ENCODE data around the gene CD200R1. TPM values are rescaled to one million over a fixed set of nuclear protein-coding genes. Genes with fewer than 3 reads are reported as not detected.
A peak's percentile ranks its signal among the peaks of the same experiment; 100 is the strongest.

Gene CD200R1, protein sequence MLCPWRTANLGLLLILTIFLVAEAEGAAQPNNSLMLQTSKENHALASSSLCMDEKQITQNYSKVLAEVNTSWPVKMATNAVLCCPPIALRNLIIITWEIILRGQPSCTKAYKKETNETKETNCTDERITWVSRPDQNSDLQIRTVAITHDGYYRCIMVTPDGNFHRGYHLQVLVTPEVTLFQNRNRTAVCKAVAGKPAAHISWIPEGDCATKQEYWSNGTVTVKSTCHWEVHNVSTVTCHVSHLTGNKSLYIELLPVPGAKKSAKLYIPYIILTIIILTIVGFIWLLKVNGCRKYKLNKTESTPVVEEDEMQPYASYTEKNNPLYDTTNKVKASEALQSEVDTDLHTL
- total RNA-seq (7.8 TPM), polyA plus RNA-seq (2.5 TPM)
- long read RNA-seq, donor 1: 0 reads
- long read RNA-seq, donor 2: 0 reads
- long read RNA-seq, donor 3, partial matches to known transcripts: 0 of 1 reads
- long read RNA-seq, donor 3, other reads (novel, unspliced or antisense): 0 of 1 reads
- long read RNA-seq, donor 4: 0 reads
- long read RNA-seq, donor 5, partial matches to known transcripts: 0 of 4 reads
- long read RNA-seq, donor 5, other reads (novel, unspliced or antisense): 0 of 4 reads
- long read RNA-seq, donor 6, partial matches to known transcripts: 0 of 1 reads
- long read RNA-seq, donor 6, other reads (novel, unspliced or antisense): 0 of 1 reads
- long read RNA-seq, donor 7, partial matches to known transcripts: 0 of 2 reads
- long read RNA-seq, donor 7, other reads (novel, unspliced or antisense): 0 of 2 reads
- long read RNA-seq, donor 8, partial matches to known transcripts: 0 of 1 reads
- long read RNA-seq, donor 8, other reads (novel, unspliced or antisense): 0 of 1 reads
- long read RNA-seq, donor 9: 0 reads
- long read RNA-seq, donor 10, partial matches to known transcripts: 0 of 1 reads
- long read RNA-seq, donor 10, other reads (novel, unspliced or antisense): 0 of 1 reads

DNA sequence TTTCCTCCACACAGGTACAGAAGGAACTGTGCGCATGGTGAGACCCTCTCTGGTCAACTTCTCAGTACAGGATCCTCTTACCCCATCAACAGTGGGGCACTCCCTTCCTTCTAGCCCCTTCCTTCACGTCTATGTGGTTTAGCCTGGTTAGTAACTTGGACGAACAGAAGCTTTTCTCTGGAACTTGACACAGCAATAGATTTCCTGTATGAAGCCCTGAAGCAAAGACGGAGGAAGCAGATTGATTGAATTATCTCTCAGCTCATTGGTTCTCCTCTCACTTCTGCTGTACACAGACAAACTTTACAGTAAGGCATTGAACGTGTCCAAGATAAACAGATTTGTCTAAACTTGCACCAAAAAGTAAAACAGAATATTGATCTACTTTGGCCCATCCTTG is at the start of gene CD200R1:
TSS of gene CD200R1 (minus strand) at position 210 of the 400 bp plus-strand sequence. CDS start 246 bp downstream, outside the sequence.
- DNase-seq (ENCODE audit: low read depth in 6 of 9, low spot score in 9 of 9): peak in 2 of 9 donors; percentile 27 to 49
- Histone ChIP-seq H3K27me3 (ENCODE audit: control insufficient read depth in 2 of 2, insufficient read depth in 1 of 2, low read length in 1 of 2) (no peaks in the 10 kb centered on the region), H3K36me3 (ENCODE audit: control insufficient read depth in 2 of 2, insufficient read depth in 2 of 2, low read length in 1 of 2) (no peaks in the 10 kb centered on the region), H3K4me3 (ENCODE audit: low read length in 2 of 2) (peak within 1 kb of the TSS; percentile 39 to 40), H3K9me3 (ENCODE audit: control insufficient read depth in 2 of 2, insufficient read depth in 1 of 2, low read length in 1 of 2) (no peaks in the 10 kb centered on the region), H3K4me1 (ENCODE audit: control insufficient read depth in 2 of 2, insufficient read depth in 2 of 2, low read length in 2 of 2) (peaks cover 7 to 15% of the 10 kb centered on the region in 2 donors), H3K27ac (ENCODE audit: low read depth in 1 of 2, low read length in 1 of 2) (peak within 1 kb of the TSS; percentile 64 to 90)
- WGBS: 15% methylated on average over 5 of the region's 5 CpGs

DNA sequence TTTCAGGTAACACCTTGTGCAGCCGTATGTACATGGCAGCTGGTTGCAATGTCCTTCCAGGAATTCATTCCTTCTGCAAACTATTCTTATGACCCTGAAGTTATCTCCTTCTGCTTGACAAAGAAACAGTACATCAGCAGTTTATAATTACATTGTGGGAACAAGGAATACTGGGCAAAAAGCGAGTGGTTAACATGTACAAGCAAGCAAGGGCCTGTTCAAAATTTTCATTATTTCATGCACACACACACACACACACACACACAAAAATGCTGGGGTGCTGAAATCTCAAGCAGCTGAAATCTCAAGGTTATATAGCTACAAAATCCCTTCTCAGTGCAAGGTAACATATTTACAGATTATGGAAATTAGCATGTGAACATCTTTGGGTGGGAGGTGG is 46.6 kb upstream of the CD200R1 start:
- Histone ChIP-seq H3K4me1 (ENCODE audit: control insufficient read depth in 2 of 2, insufficient read depth in 2 of 2, low read length in 2 of 2) (peaks cover 5 to 16% of the 10 kb centered on the region in 2 donors), H3K9me3 (ENCODE audit: control insufficient read depth in 2 of 2, insufficient read depth in 1 of 2, low read length in 1 of 2) (peaks cover 0 to 3% of the 10 kb centered on the region in 2 donors), H3K27me3 (ENCODE audit: control insufficient read depth in 2 of 2, insufficient read depth in 1 of 2, low read length in 1 of 2) (no peaks in the 10 kb centered on the region), H3K27ac (ENCODE audit: low read depth in 1 of 2, low read length in 1 of 2) (no peak overlapping the region), H3K36me3 (ENCODE audit: control insufficient read depth in 2 of 2, insufficient read depth in 2 of 2, low read length in 1 of 2) (peaks cover 0 to 10% of the 10 kb centered on the region in 2 donors), H3K4me3 (ENCODE audit: low read length in 2 of 2) (no peak overlapping the region)
- no peak for DNase-seq (ENCODE audit: low read depth in 6 of 9, low spot score in 9 of 9)
- 97% methylated on average over 2 of the region's 2 CpGs for WGBS

DNA sequence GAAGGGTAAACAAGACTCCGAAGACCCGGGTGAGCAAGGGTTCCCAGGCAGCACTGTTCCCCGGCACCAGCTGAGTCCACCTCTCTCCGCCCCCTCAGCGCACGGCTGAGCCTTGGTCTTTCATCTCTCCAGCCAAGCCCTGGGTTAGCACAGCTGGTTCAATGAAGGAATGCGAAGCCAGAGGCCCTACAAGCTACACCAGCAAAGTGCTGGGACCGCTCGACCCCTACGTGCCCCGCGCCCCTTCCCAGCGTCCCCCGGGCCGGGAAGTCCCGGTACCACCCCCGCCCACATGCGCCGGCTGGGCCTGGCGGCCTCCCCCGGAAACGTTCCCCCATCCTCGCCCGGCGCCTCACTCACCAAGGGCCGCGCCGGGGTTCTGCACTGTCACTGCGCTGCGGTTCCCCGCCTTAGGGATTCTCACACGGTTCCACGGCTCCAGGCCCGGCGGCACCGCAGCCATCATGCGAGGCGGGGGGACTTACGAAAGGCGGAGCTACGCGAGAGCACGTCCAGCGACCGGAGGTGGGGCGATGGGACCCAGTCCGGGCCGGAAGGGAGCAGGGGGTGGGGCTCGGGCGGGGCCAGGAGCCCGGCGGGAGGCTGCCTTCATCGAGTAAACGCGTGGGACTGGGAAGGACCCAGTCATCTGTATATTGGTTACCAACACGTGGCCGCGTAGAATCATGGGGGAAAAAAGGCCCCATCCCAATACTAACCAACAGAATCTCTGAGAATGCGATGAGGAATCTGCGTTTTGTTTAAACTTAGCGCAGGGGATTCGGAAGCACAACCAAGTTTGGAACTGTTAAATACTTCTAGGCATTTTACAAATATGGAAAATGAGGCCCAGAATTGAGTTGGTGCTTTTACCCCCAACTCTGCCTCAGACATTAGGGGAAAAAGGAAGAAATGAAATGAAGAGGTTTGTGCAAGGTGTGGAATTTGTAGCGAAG is 44.6 kb upstream of the CD200R1 start:
- H3K36me3 ChIP-seq (ENCODE audit: control insufficient read depth in 2 of 2, insufficient read depth in 2 of 2, low read length in 1 of 2): peaks cover 0 to 28% of the 10 kb centered on the region in 2 donors
- WGBS: 4% methylated on average over 63 of the region's 63 CpGs
- H3K4me3 ChIP-seq (ENCODE audit: low read length in 2 of 2): peak overlapping the region; percentile 94 to 96
- peaks cover 0 to 3% of the 10 kb centered on the region in 2 donors for H3K9me3 ChIP-seq (ENCODE audit: control insufficient read depth in 2 of 2, insufficient read depth in 1 of 2, low read length in 1 of 2)
- H3K4me1 ChIP-seq (ENCODE audit: control insufficient read depth in 2 of 2, insufficient read depth in 2 of 2, low read length in 2 of 2): peaks cover 5 to 16% of the 10 kb centered on the region in 2 donors
- DNase-seq (ENCODE audit: low read depth in 6 of 9, low spot score in 9 of 9): peak in 8 of 9 donors; percentile 68 to 88 (median 76)
- peak overlapping the region; percentile 93 to 95 for H3K27ac ChIP-seq (ENCODE audit: low read depth in 1 of 2, low read length in 1 of 2)
- H3K27me3 ChIP-seq (ENCODE audit: control insufficient read depth in 2 of 2, insufficient read depth in 1 of 2, low read length in 1 of 2): no peaks in the 10 kb centered on the region

DNA sequence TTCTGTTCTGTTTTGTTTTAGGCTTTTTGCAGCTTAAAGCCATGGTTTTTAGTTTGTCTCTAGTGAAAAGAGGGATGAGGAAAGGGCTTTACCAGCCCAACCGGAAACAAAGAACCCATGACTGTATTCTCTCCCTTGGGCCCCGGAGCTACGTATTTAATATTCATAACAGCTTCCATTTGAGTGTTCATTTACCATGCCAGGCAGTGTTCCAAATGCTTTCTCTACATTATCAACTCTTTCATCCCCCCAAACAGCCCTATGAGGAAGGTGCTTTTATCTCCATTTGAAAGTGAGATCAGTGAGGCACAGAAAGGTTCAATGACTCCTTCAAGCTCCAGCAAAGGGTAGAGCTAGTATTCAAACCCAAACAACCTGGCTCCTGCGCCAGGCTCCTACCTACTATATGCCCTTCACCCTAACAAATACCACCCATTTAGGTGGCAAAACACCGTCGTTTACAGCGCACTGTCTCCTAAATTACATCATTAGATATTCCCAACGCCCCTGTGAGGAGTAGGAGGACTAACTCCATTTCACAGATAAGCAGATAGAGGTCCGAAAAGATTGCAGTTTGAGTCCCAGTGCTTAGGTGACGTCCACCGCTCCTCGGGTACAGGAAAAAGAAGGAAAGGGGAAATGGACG is 43.8 kb upstream of the CD200R1 start:
- peaks cover 0 to 32% of the 10 kb centered on the region in 2 donors for H3K36me3 ChIP-seq (ENCODE audit: control insufficient read depth in 2 of 2, insufficient read depth in 2 of 2, low read length in 1 of 2)
- peak overlapping the region; percentile 94 to 96 for H3K4me3 ChIP-seq (ENCODE audit: low read length in 2 of 2)
- H3K9me3 ChIP-seq (ENCODE audit: control insufficient read depth in 2 of 2, insufficient read depth in 1 of 2, low read length in 1 of 2): peaks cover 0 to 3% of the 10 kb centered on the region in 2 donors
- peak in 4 of 9 donors; percentile 26 to 49 (median 42) for DNase-seq (ENCODE audit: low read depth in 6 of 9, low spot score in 9 of 9)
- no peaks in the 10 kb centered on the region for H3K27me3 ChIP-seq (ENCODE audit: control insufficient read depth in 2 of 2, insufficient read depth in 1 of 2, low read length in 1 of 2)
- H3K27ac ChIP-seq (ENCODE audit: low read depth in 1 of 2, low read length in 1 of 2): peak overlapping the region; percentile 93 to 95
- peaks cover 5 to 16% of the 10 kb centered on the region in 2 donors for H3K4me1 ChIP-seq (ENCODE audit: control insufficient read depth in 2 of 2, insufficient read depth in 2 of 2, low read length in 2 of 2)
- 15% methylated on average over 13 of the region's 13 CpGs for WGBS

DNA sequence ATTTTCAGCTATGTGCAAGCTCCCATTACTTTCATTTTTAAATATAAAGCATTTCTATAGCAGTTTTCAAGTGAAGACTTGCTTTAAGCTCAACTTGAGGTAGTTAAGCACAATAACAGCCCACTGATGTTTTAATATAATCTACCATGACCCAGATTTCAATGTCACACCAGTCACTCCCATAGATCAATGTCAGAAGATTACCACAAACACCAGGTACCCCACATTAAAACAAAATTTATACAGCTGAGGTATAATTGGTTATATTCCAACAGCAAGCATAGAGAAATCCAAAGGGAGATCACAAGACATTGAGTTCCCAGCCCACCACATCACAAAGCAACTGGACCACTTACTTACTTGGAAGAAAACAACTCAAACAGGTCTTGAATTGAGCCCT is 38.7 kb upstream of the CD200R1 start:
- Histone ChIP-seq H3K4me1 (ENCODE audit: control insufficient read depth in 2 of 2, insufficient read depth in 2 of 2, low read length in 2 of 2) (peaks cover 3 to 4% of the 10 kb centered on the region in 2 donors), H3K9me3 (ENCODE audit: control insufficient read depth in 2 of 2, insufficient read depth in 1 of 2, low read length in 1 of 2) (no peaks in the 10 kb centered on the region), H3K27ac (ENCODE audit: low read depth in 1 of 2, low read length in 1 of 2) (no peak overlapping the region), H3K27me3 (ENCODE audit: control insufficient read depth in 2 of 2, insufficient read depth in 1 of 2, low read length in 1 of 2) (no peaks in the 10 kb centered on the region), H3K36me3 (ENCODE audit: control insufficient read depth in 2 of 2, insufficient read depth in 2 of 2, low read length in 1 of 2) (peaks cover 0 to 69% of the 10 kb centered on the region in 2 donors), H3K4me3 (ENCODE audit: low read length in 2 of 2) (no peak overlapping the region)
- DNase-seq (ENCODE audit: low read depth in 6 of 9, low spot score in 9 of 9): no peak

DNA sequence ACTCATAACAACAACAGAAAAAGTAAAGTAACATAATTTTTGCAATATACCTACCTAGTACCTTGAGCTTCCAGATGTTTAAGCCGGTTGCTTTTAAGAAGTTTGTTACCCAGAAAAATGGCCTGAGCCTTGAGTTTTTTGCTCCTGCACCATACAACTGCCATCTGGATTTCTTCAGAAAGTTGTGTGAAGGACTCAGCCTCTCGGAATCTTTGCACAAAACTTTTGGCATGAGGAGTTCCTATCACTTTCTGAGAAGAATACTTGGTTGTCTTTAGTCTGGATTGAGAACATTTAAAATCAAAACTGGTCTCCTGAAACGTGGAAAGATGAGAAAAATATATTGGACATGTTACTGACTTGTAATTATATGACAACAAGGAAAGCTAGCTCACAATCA is 33.2 kb upstream of the CD200R1 start:
- 96% methylated on average over 3 of the region's 3 CpGs for WGBS

DNA sequence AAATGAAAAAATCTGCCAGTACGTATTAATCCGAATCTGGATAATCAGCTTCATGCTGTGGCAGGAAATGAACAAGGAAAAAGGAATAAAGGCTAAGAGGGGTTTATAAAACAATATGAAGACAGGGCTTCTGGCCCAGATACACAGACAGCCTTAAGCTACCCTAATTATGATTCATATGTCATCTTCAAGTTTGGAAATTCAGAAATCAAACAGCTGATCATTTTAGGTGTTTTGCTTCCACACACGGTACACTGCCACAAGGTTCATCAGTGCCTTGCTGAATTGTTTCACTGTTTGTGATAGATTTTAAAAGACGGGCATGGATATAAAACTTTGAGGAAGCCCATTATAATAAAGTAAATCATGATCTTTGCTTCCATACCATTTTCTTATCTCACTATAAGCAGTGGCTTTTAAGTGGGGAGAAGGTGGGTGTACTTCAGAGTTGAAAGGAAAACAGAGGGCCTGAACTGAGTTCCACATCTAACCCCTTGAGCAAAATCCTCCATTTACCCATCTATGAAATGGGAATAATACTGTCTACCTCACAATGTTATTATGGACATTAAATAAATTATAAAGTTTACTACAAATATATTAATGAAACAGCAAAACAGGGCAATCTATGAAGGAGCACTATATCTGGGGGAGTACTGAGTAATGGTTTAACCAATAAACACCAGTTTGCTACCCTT is 31.6 kb upstream of the CD200R1 start:
- H3K4me1 ChIP-seq (ENCODE audit: control insufficient read depth in 2 of 2, insufficient read depth in 2 of 2, low read length in 2 of 2): peaks cover 17 to 21% of the 10 kb centered on the region in 2 donors
- peaks cover 23 to 74% of the 10 kb centered on the region in 2 donors for H3K36me3 ChIP-seq (ENCODE audit: control insufficient read depth in 2 of 2, insufficient read depth in 2 of 2, low read length in 1 of 2)
- no peak for DNase-seq (ENCODE audit: low read depth in 6 of 9, low spot score in 9 of 9)
- H3K4me3 ChIP-seq (ENCODE audit: low read length in 2 of 2): no peak overlapping the region
- H3K9me3 ChIP-seq (ENCODE audit: control insufficient read depth in 2 of 2, insufficient read depth in 1 of 2, low read length in 1 of 2): no peaks in the 10 kb centered on the region
- WGBS: 89% methylated on average over 4 of the region's 4 CpGs
- no peaks in the 10 kb centered on the region for H3K27me3 ChIP-seq (ENCODE audit: control insufficient read depth in 2 of 2, insufficient read depth in 1 of 2, low read length in 1 of 2)
- H3K27ac ChIP-seq (ENCODE audit: low read depth in 1 of 2, low read length in 1 of 2): peak overlapping the region; percentile 37 to 70

More for the DNA sequence above, 33.2 kb upstream of the CD200R1 start:
- no peaks in the 10 kb centered on the region for H3K9me3 ChIP-seq (ENCODE audit: control insufficient read depth in 2 of 2, insufficient read depth in 1 of 2, low read length in 1 of 2)
- H3K27ac ChIP-seq (ENCODE audit: low read depth in 1 of 2, low read length in 1 of 2): no peak overlapping the region
- DNase-seq (ENCODE audit: low read depth in 6 of 9, low spot score in 9 of 9): no peak
- H3K27me3 ChIP-seq (ENCODE audit: control insufficient read depth in 2 of 2, insufficient read depth in 1 of 2, low read length in 1 of 2): no peaks in the 10 kb centered on the region
- H3K4me1 ChIP-seq (ENCODE audit: control insufficient read depth in 2 of 2, insufficient read depth in 2 of 2, low read length in 2 of 2): peaks cover 17% of the 10 kb centered on the region in 2 donors
- peaks cover 11 to 71% of the 10 kb centered on the region in 2 donors for H3K36me3 ChIP-seq (ENCODE audit: control insufficient read depth in 2 of 2, insufficient read depth in 2 of 2, low read length in 1 of 2)
- no peak overlapping the region for H3K4me3 ChIP-seq (ENCODE audit: low read length in 2 of 2)
